Medulla oblongata (tissue), 1 donor: ENCODE measurements around the gene ISG20.
"Not testable (repeated sequence)": the region's sequence is repeated elsewhere in the genome, so short reads cannot be mapped to it uniquely, and the experiment has no call there.

ENCODE experiments used
- DNase-seq: peaks from one replicate; pipeline ENCODE4 v3.0.0-alpha.2; 2015; ENCODE audit errors: extremely low spot score

The ISG20 gene

DNA sequence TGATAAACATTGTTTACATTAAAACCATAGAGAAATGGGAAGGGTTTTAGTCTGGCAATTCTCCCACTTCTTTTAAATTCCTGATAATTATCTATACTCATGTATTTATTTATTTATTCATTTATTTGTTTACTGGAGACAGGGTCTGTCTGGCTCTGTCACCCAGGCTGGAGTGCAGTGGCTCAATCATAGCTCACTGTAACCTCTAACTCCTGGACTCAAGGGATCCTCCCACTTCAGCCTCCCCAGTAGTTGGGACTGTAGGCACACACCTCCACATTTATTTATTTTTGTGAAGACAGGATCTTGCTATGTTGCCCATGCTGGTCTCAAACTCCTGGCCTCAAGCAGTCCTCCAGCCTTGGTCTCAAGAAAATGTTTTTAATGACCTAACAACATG is 20.1 kb upstream of the ISG20 start:
- no peak for DNase-seq

DNA sequence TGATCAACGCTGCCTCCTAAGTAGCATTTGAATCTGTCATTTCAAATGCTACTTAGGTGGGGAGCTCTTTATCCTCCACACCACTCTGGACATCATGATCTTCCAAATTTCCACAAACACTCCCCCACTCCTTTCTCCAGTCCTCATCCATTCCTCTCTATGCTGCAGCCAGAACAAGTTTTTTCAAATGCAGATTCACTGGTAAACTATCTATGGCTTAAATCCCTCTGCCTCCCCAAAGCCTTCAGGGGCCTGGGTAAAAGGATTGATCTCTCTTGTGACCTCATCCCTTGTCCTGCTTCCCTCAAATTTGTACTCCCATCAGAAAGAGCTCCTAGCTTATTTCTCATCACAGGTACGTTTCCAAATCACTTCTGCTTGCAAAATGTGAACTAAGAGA is 19.0 kb upstream of the ISG20 start:
- DNase-seq = no peak

DNA sequence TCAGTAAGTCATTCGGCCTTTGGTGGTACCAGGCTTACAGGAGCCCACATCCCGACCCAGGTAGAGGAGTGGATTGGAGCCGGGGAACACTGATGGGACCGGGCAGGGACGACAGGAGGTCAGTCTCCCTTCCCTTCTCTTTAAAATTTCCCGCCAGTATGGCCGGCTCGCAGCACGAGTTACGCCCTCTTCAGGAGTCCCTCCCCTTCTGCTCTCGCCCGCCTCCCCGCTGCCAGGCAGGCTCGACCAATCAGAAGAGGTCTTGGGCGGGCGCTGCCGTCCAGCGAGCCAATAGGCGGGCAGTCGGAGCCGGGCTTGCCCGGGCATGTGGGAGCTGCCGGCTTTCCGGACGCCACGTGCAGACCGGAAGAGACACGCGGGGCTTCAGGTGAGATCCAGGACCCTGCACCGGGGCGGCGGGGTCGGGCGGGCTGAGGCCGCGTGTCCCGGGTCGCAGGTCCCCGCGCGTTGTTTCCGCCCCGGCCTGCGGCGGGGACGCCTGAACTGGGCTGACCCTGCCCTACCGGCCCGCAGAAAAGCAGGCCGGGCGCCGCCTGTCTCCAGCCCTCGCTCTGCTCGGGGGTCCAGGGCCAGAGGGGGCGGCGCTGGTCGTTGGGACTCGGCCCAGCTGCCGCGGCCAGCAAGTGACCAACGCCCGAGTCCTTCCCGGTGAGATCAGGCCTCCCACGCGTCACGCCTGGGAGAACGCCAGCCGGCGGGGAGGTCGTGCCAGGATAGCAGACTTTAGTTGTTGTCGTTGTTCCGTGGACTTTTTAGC is 17.6 kb upstream of the ISG20 start, which contains the start of gene AEN:
Gene AEN (plus strand): TSS at position 346 of the 778 bp plus-strand sequence. CDS start 4,870 bp downstream, outside the sequence.
- peak; percentile 98 for DNase-seq

DNA sequence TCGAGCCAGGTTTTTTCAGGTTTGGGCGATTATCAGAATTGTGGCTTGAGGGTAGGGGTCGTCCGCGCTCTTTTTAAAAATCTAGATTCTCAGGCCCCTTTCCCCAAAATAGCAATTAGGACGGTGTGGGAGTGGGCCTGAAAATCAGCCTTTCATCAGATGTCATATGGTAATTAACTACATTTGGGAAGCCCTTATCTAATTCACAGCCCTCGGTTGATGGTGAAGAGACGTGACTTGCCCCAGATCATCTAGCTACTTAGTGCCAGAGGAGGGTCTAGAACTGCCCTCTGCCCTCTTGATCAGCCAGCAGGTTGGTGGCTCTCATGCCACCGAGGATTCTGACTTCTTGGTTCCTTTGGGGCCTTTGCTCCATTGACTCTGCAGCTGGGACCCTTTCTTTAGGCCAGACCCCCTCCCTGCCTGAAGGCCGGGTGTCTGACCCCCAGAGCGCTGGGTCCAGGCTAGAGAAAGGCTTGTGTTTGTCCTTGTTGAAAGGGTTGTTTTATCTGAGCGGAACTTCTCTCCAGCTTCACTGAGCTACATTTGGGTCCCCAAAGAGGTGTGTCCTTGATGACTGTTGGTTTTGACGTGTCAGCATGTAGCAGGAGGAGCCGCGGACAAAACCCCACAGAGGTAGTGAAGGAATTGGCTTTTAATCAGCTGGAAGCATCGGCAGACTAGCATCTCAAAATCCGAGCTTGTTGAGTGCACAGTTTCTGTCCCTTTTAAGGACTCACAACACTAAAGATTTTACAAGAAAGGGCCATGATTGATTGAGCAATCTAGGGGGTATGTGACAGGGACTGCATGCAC is 16.8 kb upstream of the ISG20 start:
- peak; percentile 37 for DNase-seq

DNA sequence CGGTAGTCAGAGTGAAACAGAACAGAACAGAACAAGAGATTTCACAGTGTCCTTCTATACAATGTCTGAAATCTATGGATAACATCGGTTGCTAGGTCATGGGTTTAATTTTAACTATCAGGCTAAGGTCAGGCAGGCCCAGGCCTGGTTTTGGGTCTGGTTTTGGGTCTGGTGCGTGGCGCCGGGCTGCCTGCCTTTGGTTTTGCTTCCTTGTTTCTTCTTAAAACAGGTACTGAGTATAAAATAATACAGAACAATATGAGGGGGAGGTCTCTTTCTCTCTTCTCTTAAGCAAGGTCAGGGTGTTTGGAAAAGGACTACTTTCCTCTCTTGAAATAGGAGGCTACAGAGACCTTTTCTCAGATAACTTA is 16.2 kb upstream of the ISG20 start:
- no peak for DNase-seq

DNA sequence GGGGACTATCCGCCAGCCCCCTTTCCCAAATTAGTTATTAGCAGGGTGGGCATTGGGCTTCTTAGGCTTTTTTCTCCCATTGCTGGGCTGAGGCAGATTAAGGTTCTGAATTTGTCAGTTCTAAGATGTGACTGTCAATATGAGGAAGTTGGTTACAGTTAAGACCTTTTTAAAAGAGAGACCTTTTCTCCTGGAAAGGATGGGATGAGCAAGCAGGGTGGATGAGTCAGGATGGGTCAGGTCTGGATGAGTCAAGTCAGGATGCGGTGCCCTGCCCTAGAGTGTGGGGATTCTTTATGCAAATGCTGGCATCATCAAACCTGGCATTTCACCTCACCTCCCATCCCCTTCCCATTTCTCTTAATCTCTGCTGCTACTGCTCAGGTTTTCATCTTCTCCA is 15.8 kb upstream of the ISG20 start:
- DNase-seq = no peak

DNA sequence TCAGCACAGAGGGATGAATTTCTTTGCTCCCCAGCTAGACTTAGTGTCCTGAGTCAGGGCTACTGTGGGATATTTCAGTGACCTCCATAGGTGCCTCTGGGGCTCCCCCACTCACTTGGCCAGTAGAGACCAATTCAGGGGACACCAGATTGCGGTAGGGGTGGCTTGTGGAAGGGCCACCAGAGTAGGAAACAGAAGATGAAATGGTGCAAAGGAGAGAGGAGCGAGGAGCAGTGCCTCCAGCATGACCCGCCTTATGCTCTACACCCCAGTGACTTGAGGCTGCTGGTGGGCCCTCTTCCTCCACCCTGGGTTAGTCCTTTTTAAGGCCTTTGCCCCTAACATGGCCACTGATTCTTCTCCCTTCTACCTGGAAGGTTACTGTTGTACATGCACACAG is 15.2 kb upstream of the ISG20 start:
- DNase-seq = no peak

DNA sequence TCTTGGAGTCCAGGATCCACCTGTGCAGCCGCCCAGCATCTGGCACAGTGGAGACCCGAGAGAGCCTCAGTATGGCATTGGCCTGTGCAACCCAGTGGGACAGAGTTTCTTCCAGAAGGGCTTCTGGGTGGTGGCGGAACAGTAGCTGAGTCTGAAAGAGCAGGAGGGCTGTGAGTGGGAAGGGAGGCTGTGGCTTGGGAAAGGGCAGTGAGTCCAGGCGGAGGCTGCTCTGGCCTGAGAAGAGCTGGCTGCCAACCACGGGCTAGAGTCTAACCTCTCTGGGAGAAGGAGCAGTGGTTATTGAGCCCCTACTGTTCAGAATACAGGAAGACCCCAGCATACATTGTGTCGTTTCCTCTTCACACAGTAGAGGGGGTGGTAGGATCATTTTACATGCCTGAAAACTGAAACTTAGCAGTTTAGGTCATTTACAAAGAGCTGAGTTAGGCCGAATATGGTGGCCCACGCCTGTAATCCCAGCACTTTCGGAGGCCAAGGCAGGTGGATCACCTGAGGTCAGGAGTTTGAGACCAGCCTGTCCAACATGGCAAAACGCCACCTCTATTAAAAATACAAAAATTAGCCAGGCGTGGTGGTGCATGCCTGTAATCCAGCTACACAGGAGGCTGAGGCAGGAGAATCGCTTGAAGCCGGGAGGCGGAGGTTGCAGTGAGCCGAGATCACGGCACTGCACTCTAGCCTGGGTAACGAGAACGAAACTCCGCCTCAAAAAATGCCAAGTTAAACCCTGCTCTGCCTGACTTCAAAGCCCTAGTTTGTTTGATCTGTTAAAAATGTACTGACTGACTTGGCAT is 14.5 kb upstream of the ISG20 start:
- DNase-seq = peak; percentile 64

DNA sequence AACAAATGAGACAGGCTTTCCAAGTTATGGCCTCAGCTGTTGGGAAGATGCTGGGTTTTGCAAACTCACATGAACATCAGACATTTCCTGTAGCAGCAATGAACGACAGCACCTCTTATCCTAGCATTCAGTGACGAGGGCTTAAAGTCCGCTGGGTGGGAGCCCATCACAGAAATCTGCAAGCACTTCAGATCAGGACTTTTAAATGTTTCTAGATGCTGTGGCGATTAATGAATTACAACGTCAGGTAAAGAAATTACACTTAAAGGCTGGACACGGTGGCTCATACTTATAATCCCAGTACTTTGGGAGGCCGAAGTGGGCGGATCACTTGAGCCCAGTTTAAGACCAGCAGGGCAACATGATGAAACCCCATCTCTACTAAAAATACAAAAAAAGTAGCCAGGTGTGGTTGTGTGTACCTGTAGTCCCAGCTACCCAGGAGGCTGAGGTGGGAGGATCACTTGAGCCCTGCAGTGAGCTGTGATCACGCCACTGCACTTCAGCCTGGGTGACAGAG is 13.8 kb upstream of the ISG20 start:
- no peak for DNase-seq

DNA sequence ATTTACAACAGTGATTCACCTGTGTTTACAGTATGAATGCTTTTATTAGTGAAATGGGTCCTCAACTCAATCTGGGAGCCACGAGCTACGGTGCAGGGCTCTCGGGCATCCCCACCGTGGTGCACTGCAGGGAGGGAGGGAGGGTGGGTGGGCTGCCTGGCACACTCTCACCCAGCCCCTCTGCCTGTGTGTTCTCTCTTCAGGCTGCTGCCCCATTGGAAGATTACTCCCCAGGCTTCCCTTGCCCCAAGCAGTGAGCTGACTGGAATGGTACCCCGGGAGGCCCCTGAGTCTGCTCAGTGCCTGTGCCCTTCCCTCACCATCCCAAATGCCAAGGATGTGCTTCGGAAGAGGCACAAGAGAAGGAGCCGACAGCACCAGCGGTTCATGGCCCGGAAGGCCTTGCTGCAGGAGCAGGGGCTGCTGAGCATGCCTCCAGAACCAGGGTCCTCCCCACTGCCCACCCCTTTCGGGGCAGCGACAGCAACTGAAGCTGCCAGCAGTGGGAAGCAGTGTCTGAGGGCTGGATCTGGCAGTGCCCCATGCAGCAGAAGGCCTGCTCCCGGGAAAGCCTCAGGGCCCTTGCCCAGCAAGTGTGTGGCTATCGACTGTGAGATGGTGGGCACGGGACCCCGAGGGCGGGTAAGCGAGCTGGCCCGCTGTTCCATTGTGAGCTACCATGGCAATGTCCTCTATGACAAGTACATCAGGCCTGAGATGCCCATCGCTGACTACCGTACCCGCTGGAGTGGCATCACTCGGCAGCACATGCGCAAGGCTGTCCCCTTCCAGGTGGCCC is 12.7 kb upstream of the ISG20 start:
- DNase-seq = no peak

DNA sequence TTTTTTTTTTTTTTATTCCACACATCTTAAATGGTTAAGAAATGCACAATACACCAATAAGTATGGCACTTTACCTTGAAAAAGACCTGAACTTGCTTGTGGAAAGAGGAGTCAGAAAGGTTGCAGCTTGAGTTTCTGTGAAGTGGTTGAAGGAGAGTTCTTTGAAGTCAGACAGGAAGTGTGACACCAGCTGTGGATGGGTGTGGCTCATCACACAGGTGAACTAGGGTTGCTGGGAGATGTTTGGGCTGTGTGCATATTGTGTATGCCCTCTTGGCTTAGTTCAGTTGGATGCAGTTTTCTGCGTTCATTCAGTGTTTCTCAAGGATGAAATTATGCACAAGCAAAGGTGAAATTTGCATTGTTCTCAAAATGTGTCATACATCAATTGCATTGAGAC is 11.4 kb upstream of the ISG20 start:
- DNase-seq = no peak

DNA sequence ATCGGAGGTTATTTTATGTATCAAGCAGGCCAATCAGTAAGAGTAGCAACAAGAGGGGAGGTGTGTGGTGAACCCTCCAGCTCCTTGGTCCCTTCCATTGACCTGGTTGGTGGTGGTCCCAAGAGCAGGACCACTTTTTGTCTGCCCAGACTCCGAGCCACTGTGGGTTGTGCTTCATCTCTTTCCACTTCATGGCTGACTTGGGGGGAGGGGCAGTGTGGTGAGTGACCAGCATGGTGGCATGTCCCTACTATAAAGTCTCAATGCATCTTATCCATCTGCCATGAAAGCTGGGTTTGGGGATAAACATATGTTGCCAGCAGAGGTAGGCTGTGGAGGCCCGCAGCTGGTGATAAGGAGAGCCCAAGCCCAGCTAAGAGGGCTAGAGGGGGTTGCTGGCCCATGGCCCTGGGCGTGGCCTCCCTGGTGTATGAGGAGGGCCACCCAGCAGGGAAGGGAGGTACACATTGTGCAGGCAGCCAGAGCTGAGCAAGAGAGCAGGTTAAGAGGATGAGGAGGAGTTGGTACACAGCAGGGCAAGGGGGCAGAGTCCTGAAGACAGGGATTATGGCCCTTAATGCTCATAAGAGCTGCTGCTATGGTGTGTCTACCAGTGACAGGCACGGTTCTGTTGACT is 10.7 kb upstream of the ISG20 start:
- DNase-seq = no peak

DNA sequence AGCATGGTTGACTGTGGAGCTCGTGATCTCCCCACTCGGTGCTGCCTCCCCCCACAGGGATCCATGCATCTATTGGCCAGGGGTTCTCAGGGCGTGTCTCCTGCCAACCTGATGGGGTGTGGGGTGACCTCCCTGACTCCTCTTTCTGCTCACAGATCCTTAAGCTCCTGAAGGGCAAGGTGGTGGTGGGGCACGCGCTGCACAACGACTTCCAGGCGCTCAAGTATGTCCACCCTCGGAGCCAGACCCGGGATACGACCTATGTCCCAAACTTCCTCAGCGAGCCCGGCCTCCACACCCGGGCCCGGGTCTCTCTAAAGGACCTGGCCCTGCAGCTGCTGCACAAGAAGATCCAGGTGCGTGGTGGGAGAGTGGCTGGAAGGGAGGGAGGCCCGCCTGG is 9.7 kb upstream of the ISG20 start:
- DNase-seq = no peak

DNA sequence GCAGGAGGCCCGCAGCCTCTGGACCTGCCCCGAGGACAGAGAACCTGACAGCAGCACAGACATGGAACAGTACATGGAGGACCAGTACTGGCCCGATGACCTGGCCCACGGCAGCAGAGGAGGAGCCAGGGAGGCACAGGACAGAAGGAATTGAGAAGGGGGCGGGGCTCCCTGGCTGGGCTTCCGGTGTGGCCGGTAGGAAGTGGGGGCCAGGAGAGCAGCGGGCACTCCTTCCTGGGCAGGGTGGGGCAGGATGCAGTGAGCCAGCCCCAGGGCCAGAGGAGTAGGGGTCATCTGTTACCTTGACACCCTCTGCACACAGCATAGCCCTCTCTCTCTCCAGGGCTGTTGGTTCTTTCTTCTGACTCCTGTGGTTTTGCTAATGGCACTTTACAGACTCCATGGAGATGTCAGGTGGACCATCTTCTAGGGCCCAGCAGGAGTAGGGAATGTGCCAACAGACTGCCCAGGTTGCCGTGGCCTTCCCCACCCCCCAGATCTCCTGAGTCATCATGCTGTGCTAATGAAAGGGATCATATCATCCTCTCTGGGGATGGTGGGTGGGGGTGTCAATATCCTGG is 8.6 kb upstream of the ISG20 start:
- no peak for DNase-seq

DNA sequence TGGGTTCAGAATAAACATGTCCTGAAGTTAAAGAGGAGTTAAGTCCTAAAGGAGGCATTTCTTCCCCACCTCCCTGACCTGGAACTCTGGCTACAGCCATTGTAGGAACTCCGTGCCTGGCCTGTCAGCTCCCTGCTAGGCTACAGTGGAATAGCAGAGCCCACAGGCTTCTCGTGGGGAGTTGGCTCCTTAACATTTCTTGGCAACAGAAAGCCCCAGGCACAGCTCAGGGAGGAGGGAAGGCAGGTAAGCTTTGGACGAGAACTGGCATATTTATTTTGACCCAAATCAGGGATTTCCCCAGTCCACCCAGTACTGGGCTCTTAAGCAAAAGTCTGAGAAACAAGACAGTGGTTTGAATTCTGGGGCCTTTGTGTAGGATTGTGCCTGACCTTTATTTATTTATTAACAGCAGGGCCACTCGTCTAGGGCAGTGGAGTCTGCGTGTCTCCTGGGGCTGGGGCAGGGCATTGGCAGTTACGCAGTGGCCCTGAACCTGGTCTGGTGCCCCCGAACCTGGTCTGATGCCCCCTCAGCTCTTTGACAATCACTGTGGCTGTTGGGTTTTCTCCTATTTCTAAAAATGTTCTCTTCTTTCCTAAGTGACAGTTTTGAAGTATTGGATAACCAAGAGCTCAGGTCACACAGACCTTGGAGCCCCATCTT is 7.9 kb upstream of the ISG20 start:
- no peak for DNase-seq

DNA sequence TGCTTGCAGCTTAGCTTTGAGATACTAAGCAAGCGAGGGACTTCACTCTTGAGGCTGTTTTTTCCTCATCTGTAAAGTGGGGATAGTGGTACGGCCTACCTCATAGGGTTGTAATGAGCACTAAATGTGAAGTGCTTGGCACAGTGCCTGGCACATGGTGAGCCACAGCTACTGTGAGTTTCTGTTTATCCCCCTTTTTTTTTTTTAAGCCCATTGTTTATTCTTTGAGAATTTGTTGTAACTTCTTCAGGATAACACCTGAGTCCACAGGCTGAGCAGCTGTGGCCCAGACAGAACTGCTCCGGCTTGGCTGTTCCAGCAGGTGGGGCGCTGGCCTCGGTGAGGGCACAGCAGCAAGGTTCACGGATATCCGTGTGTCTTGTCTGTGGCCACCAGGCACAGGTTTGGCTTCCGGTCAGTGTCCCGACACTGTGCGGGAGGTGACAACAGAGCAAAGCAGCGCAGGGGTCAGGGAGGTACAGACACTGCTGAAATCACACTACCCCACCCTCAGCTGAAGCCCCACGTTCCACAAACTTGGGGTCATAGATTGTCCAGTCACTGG is 7.3 kb upstream of the ISG20 start:
- DNase-seq = no peak

DNA sequence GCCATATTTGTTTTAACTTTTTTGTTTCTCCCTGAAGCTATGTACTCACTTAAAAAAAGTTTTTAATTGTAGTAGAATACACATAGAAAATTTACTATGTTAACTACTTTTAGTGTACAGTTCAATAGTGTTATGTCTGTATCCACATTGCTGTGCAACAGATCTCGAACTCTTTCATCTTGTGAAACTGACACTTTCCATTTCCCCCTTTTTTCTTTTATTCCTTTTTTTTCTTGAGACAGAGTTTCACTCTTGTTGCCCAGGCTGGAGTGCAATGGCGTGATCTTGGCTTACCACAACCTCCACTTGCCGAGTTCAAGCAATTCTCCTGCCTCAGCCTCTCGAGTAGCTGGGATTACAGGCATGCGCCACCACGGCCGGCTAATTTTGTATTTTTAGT is 6.0 kb upstream of the ISG20 start:
- not testable (repeated sequence) for DNase-seq

DNA sequence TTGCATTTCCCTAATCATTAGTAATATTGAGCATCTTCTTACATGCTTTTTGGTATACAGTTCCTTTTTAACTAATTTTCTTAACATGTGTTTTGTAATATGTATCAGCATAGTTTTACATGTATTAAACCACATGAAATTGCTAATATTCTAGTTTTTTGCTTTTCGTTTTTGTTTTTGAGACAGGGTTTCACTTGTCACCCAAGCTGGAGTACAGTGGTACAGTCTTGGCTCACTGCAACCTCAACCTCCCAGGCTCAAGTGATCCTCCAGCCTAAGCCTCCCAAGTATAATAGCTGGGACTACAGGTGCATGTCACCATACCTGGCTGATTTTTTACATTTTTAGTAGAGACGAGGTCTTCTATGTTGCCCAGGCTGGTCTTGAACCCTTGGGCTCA is 4.4 kb upstream of the ISG20 start:
- DNase-seq = no peak

DNA sequence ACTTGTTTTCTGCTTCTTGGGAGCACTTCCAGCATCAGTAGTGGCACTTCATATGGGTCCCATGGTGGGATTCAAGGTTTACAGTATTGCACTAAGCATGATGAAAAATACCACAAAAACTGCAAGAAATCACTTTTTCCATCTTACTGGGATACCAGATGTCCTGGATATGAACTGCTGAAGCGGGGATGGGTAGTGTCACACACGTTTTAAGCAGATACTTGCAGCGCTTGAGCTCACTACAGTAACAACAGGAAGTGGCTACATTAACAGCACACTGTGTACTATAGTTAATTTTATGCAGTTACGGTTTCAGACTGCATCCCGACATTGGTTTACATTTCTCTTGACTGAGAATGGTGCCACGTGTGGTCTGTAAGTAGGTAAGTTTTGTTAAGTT is 3.5 kb upstream of the ISG20 start:
- DNase-seq = no peak

DNA sequence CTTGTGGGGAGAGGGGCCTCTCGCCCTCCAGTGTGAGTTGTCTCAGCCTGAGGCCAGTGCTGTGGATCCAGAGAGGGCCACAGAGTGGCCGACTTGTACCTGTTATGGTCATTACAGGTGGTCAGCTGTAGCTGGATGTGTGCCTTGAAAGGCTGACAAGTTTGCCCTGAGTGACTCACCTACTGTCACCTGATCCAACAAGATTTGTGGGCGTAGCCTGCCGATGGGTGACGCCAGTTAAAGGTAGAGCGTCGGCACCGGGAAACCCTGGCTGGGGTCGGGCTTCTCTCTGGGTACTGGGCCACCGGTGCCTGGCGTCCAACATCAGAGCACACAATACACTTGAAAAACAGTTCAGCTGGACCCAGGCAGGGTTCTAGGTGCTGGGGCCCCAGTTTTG is 2.8 kb upstream of the ISG20 start:
- no peak for DNase-seq
